Activated T-cell treated with anti-CD3 and anti-CD28 coated beads, Interleukin-2, amount 50 U/mL, for 1 hour (primary cell): Measurements from ENCODE around the gene LILRA2.
"Not testable (repeated sequence)": the region's sequence is repeated elsewhere in the genome, so short reads cannot be mapped to it uniquely, and the experiment has no call there.

Experiments used
- DNase-seq: peaks from one replicate; pipeline ENCODE4 v3.0.0-alpha.2; 2020

Gene LILRA2

DNA sequence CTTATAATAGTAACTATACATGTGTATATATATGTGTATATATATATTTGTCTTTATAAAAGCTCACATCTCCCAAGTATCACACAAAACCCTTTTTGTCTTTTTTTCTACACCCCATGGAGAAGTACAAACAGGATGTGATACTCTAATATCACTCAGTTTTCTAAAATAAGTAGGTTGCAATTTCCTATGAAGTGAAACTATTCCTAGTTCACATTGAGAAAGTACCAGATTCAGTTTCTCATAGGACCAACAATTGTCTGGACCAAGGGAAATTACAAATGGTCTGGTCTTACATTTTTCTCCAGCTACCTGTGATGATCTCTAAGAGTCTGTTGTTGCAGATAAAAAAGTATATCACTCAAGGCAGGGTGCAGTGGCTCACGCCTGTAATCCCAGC is 38.8 kb downstream of the LILRA2 start:
- DNase-seq = no peak

DNA sequence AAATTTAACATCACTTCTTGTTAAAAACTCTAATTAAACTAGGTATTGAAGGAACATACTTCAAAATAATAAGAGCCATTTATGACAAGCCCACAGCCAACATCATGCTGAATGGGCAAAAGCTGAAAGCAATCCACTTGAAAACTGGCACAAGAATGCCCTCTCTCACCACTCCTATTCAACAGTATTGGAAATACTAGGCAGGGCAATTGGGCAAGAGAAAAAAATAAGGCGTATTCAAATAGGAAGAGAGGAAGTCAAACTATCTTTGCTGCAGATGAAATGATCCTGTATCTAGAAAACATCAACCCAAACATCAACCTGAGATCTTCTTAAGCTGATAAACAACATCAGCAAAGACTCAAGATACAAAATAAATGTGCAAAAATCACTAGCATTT is 41.1 kb downstream of the LILRA2 start:
- no peak for DNase-seq

DNA sequence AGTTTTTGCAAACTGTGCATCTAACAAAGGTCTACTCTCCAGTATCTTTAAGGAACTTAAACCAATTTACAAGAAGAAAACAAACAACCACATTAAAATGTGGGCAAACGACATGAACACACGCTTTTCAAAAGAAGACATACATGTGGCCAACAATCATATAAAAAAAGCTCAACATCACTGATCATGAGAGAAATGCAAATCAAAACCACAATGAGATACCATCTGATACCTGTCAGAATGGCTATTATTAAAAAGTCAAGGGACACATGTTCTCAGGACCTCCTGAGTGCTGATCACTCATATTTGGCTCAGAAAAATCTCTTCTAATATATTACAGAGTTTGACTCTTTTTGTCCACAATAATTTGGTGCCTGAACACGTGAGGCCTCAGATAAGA is 42.5 kb downstream of the LILRA2 start:
- DNase-seq = no peak

DNA sequence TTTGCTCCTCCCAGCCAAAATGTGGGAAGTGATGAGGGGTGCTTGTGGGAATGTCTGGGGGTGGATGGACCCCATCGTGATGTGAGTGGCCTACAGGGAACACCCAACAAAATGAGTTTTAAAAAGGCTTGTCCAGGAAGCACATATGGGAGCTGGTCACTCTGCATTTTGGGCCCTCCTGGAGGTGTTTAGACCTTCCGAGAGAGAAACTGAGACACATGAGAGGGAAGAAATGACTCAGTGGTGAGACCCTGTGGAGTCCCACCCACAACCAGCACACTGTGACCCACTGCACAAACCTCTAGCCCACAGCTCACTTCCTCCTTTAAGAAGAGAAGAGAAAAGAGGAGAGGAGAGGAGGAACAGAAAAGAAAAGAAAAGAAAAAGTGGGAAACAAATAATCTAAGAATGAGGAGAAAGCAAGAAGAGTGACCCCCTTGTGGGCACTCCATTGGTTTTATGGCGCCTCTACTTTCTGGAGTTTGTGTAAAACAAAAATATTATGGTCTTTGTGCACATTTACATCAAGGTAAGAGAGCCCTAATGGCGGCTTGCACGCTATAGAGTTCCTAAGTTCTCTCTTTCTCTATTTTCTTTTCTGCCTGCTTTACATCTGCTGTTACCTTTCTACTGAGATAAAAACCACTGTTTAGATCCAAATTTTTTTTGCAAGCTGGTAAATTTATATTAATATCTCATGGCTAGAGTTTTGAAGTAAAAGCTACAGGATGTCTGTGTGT is 43.4 kb downstream of the LILRA2 start:
- no peak for DNase-seq

DNA sequence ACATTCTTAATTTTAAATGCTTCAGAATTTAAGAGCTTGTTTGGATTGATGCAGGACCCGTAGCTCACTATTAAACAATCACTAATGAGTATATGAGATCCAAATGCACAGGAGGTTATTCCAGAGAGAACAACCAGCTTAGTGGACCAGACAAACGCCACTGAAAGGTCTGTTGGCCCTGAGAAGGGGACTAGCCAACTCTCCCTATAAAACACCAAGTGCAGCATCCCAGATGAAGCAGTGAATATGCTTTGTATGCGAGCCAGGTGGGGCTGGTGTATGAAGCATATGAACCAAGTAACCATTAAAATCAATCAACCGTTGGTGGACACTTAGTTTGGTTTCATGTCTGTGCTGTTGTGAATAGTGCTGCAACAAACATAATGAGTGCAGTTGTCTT is 46.9 kb downstream of the LILRA2 start:
- no peak for DNase-seq

DNA sequence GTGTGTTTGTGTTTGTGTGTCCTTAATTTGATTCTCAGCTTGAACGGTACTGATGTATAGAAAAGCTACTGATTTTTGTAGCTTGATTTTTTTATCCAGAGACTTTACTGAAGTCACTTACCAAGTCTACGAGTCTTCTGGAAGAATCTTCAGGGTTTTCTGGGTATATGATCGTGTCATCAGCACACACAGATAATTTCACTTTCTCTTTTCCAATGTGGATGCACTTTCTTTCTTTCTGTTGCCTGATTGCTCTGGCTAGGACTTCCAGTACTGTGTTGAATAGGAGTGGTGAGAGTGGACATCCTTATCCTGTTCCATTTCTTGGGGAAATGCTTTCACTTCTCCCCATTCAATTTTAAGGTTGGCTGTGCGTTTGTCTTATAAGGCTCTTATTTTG is 48.8 kb downstream of the LILRA2 start:
- DNase-seq = no peak

DNA sequence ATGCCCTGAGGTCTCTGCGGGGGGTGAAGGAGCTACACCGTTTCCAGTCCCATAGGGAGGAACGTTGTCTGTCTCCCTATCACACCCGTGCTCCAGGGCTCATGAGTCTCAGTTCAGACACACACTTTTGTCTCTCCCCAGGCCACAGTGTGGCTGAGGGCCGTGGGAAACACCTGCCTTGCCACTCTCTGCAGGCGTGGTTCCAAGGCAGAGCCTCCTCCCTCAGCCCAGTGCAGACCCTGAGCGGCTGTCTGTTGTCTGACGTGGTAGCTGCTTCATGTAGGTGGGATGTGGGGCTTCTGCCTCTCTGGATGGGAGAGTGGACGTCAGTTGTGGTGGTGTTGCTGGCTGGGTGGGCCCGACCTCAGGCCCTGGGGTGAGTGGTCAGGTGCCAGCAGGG is 50.6 kb downstream of the LILRA2 start:
- not testable (repeated sequence) for DNase-seq

DNA sequence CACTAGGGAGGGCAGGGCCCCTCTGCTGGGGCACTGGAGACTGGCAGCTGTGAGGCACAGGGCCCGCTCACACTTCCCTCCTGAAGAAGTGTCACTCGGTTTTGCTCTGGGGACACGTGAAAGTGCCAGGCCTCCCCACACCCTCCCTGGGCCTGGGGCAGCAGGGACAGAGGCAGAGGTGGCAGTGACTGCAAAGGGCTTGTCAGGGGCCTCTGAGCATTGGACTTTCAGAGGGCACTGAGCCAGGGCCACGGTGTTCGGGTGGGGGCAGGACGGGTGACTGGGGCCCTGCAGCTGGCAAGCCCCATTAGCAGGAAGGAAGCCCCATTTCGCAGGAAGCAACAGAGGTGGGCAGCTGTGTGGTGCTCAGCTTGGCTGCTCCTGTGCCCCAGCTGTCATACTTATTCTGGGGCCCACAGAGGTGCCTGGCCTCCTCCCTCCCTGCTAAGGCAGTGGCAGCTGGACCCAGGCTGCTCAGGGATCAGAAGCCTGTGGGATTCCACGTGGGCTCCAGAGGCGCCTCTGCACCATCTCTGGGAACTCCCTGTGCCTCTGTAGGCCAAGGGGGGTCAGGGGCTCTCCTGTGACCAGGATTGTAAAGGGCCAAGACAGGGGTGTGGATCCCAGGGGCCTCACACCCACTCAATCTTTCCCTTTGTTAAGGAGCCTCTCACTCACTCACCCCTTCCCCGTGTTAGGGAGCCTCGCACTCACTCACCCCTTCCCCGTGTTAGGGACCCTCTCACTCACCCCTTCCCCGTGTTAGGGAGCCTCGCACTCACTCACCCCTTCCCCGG is 51.5 kb downstream of the LILRA2 start:
- not testable (repeated sequence) for DNase-seq

DNA sequence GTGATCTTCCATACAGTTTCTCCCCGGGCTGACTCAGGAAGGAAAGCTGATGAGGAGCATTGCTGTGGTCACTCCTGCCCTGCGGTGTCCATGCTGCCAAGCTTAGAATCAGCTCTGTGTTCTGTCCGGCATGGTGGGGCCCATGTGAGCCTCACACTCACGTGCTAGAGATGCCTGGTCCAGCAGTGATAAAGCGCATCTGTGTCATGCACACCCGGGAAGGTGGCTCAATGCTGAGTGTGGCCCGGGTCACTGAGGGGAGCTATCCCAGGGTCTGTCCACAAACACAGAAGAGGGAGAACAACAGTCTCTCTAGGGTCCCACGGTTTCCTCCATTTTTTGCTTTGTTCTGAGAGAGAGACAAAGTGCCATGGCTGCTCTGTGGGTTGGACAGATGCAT is 53.2 kb downstream of the LILRA2 start:
- DNase-seq = no peak

DNA sequence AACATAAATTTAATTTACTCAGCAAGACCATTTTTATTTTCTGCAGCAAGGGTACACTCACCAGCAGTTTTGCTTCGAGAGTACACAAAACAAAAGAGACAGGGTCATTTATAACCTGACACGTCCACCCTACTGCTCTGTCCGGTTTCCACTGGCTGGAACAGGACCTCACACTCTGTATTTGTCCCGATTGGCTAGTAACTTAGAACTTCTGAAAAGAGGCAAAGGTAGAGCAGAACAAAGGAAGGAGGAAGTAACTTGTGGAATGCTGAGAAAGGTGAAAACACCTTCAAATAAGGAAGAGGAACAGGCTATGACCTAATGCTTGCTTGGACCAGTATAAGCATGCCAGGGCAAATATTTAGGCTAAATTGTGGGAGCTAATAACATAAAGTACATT is 54.3 kb downstream of the LILRA2 start:
- not testable (repeated sequence) for DNase-seq

DNA sequence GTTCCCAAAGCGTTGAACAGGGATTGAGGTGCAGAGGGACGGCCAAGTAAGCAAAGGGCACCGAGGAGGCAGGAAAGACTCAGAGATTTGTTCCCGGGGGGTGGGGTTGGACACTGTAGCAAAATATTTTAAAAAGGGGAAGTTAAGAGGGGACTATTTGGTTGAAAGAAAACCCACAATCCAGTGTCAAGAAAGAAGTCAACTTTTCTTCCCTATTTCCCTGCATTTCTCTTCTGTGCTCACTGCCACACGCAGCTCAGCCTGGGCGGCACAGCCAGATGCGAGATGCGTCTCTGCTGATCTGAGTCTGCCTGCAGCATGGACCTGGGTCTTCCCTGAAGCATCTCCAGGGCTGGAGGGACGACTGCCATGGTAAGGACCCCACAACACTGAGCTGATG is 56.7 kb downstream of the LILRA2 start, which contains the start of gene LILRB1:
LILRB1 (plus strand) TSS at position 223 of the 400 bp plus-strand sequence. CDS start 590 bp downstream, outside the sequence.
- DNase-seq = not testable (repeated sequence)

DNA sequence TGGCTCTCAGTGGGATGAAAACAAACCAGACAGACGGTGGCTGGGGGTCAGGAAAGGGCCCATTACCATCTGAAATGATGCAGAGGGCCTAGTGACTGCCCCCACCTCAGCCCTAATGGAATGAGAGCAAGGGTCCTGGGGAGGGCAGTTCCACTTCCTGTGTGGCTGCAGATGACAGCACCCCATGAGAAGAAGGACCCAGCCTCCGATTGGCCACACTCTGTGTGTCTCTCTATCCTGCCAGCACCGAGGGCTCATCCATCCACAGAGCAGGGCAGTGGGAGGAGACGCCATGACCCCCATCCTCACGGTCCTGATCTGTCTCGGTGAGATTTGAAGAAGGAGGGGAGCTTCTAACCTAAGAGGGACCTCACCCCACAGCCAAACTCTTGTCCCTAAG is 57.2 kb downstream of the LILRA2 start:
- no peak for DNase-seq

DNA sequence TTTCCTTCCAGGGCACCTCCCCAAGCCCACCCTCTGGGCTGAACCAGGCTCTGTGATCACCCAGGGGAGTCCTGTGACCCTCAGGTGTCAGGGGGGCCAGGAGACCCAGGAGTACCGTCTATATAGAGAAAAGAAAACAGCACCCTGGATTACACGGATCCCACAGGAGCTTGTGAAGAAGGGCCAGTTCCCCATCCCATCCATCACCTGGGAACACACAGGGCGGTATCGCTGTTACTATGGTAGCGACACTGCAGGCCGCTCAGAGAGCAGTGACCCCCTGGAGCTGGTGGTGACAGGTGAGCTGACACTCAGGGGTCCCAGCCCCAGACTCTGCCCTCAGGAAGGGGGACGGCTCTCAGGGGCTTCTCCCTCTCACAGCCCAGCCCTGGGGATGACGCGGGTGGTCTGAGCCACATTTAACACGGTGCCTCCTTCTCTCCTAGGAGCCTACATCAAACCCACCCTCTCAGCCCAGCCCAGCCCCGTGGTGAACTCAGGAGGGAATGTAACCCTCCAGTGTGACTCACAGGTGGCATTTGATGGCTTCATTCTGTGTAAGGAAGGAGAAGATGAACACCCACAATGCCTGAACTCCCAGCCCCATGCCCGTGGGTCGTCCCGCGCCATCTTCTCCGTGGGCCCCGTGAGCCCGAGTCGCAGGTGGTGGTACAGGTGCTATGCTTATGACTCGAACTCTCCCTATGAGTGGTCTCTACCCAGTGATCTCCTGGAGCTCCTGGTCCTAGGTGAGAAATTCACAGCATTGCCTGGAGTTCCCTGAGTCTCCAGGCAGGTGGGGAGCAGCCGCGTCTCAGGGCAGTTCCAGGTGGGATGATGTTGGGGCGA is 58.1 kb downstream of the LILRA2 start:
- DNase-seq = not testable (repeated sequence)

DNA sequence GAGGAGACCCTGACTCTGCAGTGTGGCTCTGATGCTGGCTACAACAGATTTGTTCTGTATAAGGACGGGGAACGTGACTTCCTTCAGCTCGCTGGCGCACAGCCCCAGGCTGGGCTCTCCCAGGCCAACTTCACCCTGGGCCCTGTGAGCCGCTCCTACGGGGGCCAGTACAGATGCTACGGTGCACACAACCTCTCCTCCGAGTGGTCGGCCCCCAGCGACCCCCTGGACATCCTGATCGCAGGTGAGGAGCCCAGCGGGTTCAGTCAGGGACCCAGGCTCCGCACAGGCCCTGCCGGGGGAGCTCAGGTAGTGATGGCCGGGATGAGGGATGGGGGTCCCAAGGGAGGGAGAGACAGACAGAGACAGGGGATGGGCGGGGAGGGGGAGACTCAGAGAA is 58.9 kb downstream of the LILRA2 start:
- not testable (repeated sequence) for DNase-seq

DNA sequence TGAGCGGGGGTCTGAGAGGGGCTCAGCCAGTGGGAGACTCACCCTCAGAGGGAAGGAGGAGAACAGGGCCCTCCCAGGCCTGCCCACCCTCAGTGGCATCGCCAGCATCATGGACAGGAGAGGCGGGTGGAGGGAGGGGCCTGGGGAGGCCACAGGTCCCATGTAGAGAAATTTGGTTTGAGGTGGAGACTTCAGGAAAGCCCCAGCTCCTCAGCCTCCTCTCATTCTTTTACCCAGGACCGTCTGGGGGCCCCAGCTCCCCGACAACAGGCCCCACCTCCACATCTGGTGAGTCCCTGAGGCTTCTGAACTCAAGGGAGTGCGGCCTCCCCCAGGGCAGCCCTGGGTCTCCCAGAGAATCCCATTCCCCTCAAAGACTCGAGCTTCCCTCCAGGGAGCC is 59.8 kb downstream of the LILRA2 start:
- no peak for DNase-seq

DNA sequence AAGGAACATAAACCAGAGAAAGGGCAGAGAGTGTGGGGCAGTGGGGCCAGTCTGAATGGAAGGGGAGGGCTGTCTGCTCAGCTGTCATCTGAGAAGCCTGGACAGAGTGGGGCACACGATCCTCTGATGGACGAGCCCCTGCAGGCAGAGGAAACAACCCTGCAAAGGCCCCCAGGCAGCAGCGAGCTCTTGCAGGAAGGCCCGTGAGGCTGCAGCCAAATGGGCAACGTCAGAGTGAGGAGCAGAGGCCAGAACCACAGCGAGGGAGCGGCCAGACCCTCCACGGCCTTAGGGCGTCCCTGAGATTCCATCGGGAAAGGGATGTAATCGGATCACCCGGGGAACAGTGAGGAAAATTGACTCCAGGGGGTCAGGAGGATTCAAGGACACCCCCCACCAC is 62.5 kb downstream of the LILRA2 start:
- DNase-seq = not testable (repeated sequence)

DNA sequence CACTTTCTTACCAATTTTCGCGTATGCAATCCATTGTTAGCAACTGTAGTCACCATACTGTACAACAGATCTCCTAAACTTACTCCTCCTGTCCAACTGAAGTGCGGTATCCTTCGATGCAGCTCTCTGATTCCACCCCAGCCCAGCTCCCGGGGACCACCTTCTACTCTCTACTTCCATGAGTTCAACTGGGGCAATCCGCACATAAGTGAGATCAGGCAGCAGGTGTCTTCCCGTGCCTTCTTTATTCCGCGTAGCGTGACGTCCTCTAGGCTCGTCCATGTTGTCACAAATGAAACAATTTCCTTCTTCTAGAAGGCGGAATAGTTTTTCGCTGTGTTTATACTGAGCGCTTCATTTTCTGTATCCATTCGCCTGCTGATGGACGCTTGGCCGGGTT is 65.1 kb downstream of the LILRA2 start:
- no peak for DNase-seq
